DMS79 (cell line): ENCODE measurements around the gene MED15.

Experiments used
- DNase-seq: peaks from one replicate; lab custom pipeline; 2025; lab: John Stamatoyannopoulos, UW

Gene MED15

DNA sequence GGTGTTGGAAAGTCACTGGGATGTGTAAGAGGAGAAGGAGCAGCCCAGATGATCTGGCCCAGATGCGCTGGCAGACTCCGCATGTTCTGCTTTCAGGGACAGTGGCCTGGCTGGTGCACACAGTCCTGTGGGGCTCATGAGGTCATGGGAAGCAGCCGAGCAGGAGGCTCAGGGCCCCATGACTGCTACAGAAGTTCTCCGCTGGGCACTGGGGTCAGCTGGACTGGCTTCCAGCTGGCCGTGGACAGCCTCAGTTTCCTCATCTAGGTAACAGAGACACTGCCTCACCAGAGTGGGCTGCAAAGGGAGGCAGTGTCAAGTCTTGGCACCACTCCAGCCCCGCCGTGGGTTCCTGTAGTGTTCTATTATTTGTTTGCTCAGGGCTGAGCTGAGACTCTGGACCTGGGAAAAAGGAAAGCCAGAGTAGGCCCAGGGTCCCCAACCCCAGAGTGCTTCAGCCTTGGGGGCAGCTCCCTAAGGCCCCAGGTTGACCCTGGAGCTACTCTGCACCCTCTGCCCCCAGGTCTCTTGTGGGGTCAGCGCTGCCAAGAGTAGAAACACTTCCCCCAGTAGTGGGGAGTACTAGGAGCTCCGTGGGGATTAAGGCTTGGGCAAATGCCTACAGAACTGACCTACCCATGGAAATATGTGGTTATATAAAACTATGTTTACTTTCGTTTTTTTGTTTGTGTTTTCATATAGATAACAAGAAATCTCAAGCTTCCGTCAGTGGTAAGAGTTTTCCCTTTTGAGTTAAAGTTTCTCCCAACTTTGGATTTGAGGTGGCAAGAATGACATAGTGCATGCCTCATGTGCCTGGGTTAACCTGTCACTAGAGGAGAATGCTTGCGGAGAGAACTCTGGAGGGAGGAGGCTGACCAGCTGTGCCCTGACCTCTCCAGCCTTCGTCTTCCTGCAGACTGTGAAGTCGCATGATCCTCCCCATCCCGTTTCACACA, 45.3 kb downstream of the MED15 start:
- no peak for DNase-seq

- DNase-seq: no peak
Measured at GRCh38 chr22:20553947-20554741, 46.7 kb downstream of the MED15 start.

- no peak for DNase-seq
Measured at GRCh38 chr22:20554824-20555223, 47.4 kb downstream of the MED15 start.

- DNase-seq: no peak
Measured at GRCh38 chr22:20558534-20558933, 51.1 kb downstream of the MED15 start.

DNA sequence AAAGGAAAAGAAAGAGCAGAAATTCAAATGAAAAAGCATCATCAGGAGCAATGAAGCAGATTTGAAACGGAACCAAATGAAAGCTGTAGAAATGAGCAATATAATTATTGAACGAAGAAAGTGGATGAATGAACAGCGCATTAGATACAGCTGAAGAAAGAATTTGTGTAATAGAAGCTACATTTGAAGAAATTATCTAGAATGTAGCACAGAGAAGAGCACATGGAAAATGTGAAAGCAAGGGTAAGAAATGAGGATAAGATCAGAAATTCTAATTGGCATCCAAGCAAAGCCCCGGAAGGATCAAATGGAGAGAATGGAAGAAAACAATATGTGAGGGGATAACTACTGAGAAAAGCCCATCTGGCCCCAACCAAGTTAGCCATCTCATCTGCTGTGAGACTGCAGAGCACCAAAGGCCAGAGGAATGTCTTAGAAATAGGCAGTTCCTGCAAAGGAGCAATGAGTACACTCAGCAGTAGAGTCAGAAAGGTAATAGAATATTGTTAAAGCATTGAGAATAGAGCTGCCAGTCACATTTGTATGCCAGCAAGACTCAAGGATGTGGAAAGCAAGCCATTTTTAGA, 51.9 kb downstream of the MED15 start:
- DNase-seq: no peak

- no peak for DNase-seq
Measured at GRCh38 chr22:20560716-20561115, 53.3 kb downstream of the MED15 start.

GRCh38 chr22:20561882-20562281, 54.5 kb downstream of the MED15 start:
- no peak for DNase-seq

- no peak for DNase-seq
Measured at GRCh38 chr22:20562607-20563465, 55.4 kb downstream of the MED15 start.

DNA sequence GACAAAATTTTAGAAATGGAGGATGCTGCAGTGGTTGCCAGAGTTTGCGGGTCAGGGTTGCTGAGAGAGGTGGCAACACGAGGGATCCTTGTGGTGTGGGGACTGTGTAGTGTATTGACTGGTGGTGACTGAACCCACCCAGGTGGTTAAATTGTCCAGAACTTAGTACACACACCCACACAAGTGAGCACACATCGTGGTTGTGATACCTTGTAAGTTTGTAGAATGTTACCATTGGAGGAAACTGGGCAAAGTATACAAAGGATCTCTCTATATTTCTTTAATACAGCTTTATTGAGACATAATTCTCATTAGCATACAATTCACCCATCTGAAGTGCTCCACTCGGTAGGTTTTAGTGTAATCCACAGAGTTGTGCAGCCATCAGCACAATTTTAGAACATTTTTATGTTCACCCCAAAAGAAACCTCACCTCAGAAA, 56.1 kb downstream of the MED15 start:
- DNase-seq: no peak

DNA sequence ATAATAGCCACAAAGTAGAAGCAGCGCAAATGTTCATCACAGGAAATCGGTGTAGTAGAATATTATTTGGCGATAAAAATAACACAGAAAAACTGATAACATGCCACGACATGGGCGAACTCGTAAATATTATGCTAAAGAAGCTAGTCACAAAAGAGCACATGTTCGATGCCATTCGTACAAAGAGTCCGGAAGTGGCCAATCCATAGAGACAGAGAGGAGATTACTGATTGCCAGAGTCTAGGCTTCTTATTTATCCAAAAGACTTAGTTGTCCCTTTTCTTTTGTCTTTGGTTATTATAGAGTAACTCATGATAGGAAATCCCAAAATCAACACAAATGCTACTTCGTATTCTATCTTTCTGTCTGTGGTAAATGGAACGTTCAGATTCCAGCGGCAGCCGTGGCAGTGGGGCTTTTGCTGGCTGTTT, 56.5 kb downstream of the MED15 start:
- DNase-seq: no peak

- no peak for DNase-seq
Measured at GRCh38 chr22:20565079-20565734, 57.8 kb downstream of the MED15 start.

DNA sequence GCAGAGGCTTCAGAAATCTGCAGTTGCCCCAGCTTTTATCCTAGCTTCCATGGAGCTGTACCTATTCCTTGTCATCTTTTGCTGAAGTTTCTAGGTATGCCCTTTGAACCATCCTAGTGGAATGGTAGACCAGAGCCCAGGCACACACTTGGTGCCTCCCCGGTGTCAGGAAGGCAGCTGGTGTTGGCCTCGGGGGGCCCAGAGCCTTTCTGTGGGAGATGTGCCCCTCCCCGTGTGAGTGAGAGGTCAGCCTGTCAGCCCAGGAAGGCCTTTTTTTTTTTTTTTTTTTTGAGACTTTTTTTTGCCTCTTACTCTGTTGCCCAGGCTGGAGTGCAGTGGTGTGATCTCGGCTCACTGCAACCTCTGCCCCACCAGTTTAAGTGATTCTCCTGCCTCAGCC, 58.4 kb downstream of the MED15 start:
- DNase-seq: no peak

- no peak for DNase-seq
Measured at GRCh38 chr22:20566420-20567260, 59.2 kb downstream of the MED15 start.

- DNase-seq: no peak
Measured at GRCh38 chr22:20567371-20567847, 60.0 kb downstream of the MED15 start.

- DNase-seq: no peak
Measured at GRCh38 chr22:20567993-20568417, 60.6 kb downstream of the MED15 start.

GRCh38 chr22:20568502-20569058, 61.2 kb downstream of the MED15 start:
- no peak for DNase-seq

DNA sequence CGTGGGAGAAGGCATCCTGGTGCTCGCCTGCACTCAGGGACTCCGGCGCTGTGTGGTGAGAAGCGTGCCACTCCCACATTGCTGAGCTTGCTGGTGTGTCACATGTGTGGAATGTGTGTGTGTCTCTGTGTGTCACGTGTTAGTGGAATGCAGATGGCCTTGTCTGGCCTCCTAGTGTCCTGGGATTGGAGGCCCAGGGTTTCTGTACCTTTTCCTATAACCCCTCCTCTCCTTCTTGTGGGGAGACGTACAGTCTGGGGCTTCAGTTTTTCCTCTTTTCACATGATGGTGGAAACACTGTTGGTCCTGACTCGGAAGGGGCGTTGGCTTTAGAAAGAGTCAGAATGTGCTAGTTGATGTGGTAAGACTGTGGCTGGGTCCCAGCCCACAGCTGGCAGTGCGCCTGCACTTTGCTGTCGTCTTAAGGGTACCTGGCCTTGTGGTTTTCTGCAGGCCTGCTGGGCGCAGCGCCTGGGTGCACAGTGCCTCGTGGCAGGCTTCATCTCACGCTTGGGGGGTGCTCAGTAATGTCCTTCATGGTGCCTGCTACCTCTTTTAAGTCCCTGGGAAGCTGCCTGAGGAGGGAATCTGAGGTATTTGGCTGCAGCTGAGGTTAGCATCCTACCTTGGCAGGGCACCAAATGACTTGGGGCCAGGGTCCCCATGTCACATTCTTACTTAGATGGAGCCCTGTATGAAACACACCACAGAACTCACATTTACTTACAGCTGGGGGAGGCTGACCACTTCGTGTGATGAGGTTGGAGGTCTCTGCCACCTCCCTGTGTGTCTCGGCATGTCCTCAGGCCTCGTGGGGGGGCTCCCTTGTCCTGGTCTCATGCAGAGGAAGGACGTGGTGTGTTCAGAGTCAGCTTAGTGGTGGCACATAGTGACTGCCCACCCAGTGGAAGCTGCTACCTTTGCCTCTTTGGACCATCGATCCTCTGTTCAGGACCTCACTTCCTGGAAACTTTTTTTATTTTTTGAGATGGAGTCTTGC, 61.9 kb downstream of the MED15 start:
- DNase-seq: peak; percentile 35

GRCh38 chr22:20571078-20571503, 63.7 kb downstream of the MED15 start:
- no peak for DNase-seq
